ENCODE data around the gene CBLC. TPM values are rescaled to one million over a fixed set of nuclear protein-coding genes. Genes with fewer than 3 reads are reported as not detected.
A peak's percentile ranks its signal among the peaks of the same experiment; 100 is the strongest.
"Not testable (repeated sequence)": the region's sequence is repeated elsewhere in the genome, so short reads cannot be mapped to it uniquely, and the experiment has no call there.

The CBLC gene
- total RNA-seq, 1 experiment from 2014 or later = 20.5 TPM

DNA sequence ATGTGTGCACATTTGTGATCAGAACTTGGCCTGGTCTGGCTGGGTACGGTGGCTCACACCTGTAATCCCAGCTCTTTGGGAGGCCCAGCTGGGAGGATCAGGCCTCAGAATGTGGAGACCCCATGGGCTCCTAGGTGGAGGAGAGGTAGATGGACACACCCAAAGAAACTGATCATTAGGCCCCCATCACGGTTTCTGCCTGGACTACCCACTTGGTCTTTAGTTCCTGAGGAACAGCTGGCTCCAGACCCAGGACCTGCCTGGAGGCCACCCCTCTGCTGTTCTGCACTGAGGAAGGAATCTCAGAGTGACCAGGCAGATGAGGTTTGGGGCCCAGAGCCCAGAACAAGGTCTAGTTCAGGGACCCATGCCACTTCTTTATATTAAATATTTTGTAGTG, 1.5 kb downstream of the CBLC start (continued):
- no peak for TF ChIP-seq ZNF425 (CRISPR knock-in tag; conservative IDR thresholded peaks at IDR 0.05)

DNA sequence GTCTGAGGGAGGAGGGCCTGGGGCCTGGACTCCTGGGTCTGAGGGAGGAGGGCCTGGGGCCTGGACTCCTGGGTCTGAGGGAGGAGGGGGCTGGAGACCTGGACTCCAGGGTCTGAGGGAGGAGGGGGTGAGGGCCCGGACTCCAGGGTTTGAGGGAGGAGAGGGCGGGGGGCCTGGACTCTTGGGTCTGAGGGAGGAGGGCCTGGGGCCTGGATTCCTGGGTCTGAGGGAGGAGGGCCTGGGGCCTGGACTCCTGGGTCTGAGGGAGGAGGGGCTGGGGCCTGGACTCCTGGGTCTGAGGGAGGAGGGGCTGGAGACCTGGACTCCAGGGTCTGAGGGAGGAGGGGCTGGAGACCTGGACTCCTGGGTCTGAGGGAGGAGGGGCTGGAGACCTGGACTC, 4.0 kb downstream of the CBLC start:
- POLR2A ChIA-PET; H3K4me3 Mint-ChIP-seq; H3K4me1 Mint-ChIP-seq; H3K27me3 Mint-ChIP-seq (ENCODE audit: low read depth); ATAC-seq; H3K27ac Mint-ChIP-seq; DNase-seq (ENCODE audit: low spot score); H3K9me3 Mint-ChIP-seq: not testable (repeated sequence)
- CTCF ChIA-PET = interaction anchor here (1.0 to 3.9 kb wide), 7 partner anchors 10 to 67 kb away, joined by 3 to 74 read pairs (median 6); partner anchors contain the start of genes BCAM and NECTIN2
- H3K36me3 Mint-ChIP-seq = peaks cover 15% of the 10 kb centered on the region

DNA sequence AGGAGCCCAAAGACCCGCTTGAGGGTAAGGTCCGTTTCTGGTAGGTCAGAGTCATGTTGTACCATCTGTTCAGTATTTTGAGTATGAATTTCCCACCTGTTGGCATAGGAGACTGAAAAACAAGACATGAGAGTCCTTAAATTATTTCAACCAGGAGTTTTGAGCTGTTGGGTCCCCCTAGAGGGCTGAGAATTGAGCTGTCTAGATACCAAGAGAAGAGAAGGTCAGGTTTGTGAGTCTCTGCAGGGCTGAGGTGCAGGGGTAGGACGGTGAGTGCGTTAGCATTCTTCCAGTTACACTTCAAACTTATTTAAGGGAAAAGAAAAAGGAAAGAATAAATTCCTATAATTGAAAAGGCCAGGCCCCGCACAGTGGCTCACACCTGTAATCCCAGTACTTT, 5.0 kb downstream of the CBLC start:
- Mint-ChIP-seq H3K27ac (peak overlapping the region; percentile 14; the same call in 1 of the 2 replicates), H3K4me1 (peaks cover 5% of the 10 kb centered on the region; the same call in 1 of the 2 replicates), H3K4me3 (no peak overlapping the region), H3K9me3 (no peaks in the 10 kb centered on the region), H3K27me3 (ENCODE audit: low read depth) (no peaks in the 10 kb centered on the region), H3K36me3 (peaks cover 17% of the 10 kb centered on the region)
- DNase-seq (ENCODE audit: low spot score) (no peak), ATAC-seq (no peak)
- ChIA-PET CTCF (interaction anchor here (0.6 to 3.9 kb wide), 16 partner anchors 11 to 108 kb away, joined by 3 to 74 read pairs (median 8); partner anchors contain the start of genes BCAM, NECTIN2 and TOMM40), POLR2A (no interaction called here)
- TF ChIP-seq TEAD1 (CRISPR knock-in tag; IDR thresholded peaks at IDR 0.05) (no peak), MLX (CRISPR knock-in tag; IDR thresholded peaks at IDR 0.05) (no peak), CBFB (CRISPR knock-in tag; IDR thresholded peaks at IDR 0.05; ENCODE audit: low read depth) (no peak), ZNF423 (CRISPR knock-in tag; IDR thresholded peaks at IDR 0.05) (no peak), CTCF (IDR thresholded peaks at IDR 0.05) (no peak), CDX4 (CRISPR knock-in tag; IDR thresholded peaks at IDR 0.05; ENCODE audit: borderline replicate concordance) (no peak), AFF4 (CRISPR knock-in tag; IDR thresholded peaks at IDR 0.05; ENCODE audit: borderline replicate concordance) (no peak), NR3C1 (CRISPR knock-in tag; conservative IDR thresholded peaks at IDR 0.05; ENCODE audit: low read depth) (no peak)

GRCh38 chr19:44783545-44783944, 5.9 kb downstream of the CBLC start:
- Mint-ChIP-seq H3K9me3 (no peaks in the 10 kb centered on the region), H3K4me3 (no peak overlapping the region), H3K4me1 (peaks cover 5% of the 10 kb centered on the region; the same call in 1 of the 2 replicates), H3K36me3 (peaks cover 17% of the 10 kb centered on the region), H3K27ac (no peak overlapping the region), H3K27me3 (ENCODE audit: low read depth) (no peaks in the 10 kb centered on the region)
- POLR2A ChIA-PET = interaction anchor here (1.1 to 1.3 kb wide), 2 partner anchors 60 to 62 kb away, joined by 3 to 6 read pairs; partner anchors contain the start of gene NECTIN2
- ATAC-seq (no peak), DNase-seq (ENCODE audit: low spot score) (no peak)
- CTCF ChIA-PET = interaction anchor here (0.6 to 3.9 kb wide), 30 partner anchors 10 to 201 kb away, joined by 3 to 74 read pairs (median 6); partner anchors contain the start of genes BCAM, NECTIN2 and TOMM40
- TF ChIP-seq HMGA2 (CRISPR knock-in tag; IDR thresholded peaks at IDR 0.05) (no peak), MYBL2 (CRISPR knock-in tag; IDR thresholded peaks at IDR 0.05) (no peak), ATF2 (CRISPR knock-in tag; IDR thresholded peaks at IDR 0.05; ENCODE audit: borderline replicate concordance, low read depth) (no peak), MXD4 (CRISPR knock-in tag; IDR thresholded peaks at IDR 0.05; ENCODE audit: borderline replicate concordance) (no peak), SP1 (CRISPR knock-in tag; conservative IDR thresholded peaks at IDR 0.05) (no peak), FOXJ3 (CRISPR knock-in tag; IDR thresholded peaks at IDR 0.05; ENCODE audit: borderline replicate concordance) (no peak)
